Iris pigment epithelial cell (primary cell): ENCODE results near the gene SEC14L1.

ENCODE experiments used
- DNase-seq: peaks from one replicate; pipeline ENCODE4 v3.0.0-alpha.2; 2011; ENCODE audit warnings: low read depth

SEC14L1 gene

DNA sequence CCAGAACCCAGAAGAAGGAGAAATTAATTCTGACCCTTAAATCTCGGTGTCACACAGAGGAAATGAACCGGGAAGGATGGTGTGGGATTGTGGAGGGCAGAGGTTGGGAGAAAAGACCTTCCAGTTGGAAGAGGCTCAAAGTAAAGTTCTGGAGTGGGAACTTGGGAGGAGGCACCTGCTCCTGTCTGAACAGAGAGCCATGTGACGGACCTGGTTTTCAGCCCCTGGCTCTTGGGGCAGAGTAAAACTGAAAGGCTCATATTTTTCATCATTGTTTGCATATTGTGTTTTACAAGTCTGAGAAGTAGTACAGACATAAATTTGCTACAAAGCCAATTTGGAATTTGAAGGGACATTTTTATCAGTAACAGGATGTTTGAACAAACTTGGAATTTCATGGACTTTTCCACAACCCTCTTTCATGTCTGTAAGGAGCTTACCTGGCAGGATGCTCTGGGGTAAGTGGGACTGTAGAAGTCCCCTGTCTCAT is 24.4 kb upstream of the SEC14L1 start:
- no peak for DNase-seq

DNA sequence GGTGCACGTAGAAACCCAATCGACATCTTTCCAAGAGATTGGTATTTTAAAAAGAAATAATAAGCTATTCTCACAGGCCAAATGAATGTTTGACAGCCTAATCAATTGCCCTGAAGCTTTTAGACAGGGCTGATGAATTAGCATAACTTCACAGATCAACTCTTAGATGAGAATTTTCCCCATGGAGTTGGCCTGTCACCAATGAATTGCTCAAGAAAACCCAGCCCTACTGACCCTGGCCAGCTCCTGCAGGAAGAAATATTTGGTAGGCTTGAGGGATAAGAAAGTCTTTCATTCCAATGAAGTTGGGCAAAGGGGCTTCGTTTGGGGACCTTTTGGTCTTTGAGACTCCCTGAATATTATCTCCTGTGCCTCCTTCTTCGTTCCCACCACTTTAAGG is 23.4 kb upstream of the SEC14L1 start:
- DNase-seq, result peak; percentile 63

DNA sequence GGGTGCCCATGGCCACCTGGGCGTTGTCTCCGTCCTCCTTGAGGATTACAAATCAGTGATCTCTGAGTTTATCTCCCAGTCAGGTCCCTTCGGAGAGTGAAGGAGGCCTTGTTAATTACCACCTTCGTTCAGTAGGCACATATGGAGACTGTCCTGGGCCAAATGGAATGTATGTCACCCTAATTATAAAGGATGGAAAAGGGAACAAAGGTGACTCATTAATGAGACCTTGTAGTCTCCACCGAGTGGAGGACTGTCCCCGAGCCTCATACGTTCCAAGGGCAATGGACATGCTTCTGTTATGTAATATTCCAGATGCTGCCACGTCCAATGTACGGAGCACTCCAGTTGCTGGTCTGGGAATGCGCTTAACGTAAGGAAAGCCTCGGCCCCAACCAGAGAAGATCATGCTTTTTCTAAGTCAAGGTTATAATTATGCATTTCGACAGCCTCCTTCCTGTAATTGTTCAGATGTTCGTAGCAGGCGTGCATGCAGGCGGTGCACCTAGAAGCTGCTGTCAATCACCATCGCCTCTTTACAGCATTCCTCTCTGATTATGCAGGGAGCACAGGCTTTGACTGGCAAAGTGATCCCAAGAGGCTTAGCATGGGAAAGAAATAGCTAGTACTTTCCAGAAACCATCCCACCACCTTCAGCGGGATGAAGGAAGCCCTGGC is 22.4 kb upstream of the SEC14L1 start:
- DNase-seq, result no peak

DNA sequence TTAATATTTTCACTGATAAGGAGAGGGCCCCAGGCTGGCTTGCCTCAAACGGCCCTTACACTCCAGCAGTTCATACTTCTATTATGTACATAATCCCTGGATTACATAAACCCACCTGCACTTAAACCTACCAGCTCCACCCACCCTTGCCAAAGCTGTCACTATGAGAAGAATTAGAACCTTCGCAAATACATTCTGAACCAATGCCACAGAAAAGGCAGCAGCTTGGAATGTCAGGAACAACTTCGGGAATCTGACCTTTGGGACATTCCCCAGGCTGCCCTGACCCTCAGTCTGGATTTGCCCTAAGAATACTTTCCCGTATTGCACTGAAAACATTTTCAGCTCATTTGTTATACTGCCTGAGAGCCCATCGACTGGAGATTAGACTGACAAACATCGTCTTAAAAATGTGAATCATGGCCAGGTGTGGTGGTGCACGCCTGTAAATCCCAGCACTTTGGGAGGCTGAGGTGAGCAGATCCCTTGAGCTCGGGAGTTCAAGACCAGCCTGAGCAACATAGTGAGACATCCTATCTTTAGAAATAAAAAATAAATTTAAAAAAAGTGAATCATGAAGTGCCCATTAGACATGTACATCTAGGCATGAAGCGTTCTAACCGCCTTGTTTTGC is 21.0 kb upstream of the SEC14L1 start:
- no peak for DNase-seq

DNA sequence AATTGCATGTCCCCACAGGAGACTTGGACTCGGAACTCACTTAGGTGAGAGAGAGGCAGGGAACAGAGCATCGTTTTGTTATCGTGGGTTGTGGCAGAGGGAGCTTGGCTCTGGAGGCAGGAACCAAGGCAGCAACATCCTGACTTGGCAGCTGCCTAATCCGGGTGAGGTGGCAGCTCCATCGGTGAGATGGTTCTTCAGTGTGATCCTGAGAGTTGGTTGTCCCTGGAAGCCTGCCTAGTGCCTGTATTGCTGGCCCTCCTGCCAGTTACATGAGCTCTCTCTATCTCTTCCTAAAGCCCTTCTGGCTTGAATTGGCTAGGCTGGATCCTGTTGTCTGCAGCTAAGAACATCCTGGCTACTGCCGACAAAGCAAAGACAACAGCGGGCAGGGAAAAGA is 19.9 kb upstream of the SEC14L1 start:
- DNase-seq, result no peak

DNA sequence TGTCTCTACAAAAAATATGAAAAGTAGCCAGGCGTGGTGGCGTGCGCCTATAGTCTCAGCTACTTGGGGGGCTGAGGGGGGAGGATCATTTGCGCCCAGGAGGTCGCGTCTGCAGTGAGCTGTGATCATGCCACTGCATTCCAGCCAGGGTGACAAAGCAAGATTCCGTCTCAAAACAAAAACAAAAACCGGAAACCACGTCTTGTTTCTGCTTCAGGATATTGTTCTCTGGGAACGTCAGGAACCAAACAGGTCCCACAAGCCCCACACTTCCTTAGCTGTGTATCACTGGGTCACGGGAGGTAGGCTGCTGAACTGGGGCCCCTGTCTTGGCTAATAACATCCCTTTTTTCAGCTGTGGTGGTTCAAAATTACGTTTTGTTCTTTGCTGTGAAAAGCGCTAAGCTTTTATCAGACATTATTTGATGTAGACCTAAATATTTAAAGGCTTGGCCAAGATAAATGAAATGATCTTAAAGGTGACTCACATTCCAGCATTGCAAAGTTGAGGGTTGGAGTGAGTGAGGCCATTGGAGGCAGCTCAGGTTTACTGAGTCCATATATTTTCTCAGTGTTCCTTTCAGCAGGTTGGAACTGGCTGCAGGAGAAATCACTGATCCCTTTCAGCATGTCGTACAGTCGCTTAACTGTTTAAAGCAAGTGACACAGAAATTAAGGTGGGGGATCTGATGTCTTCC is 16.4 kb upstream of the SEC14L1 start:
- DNase-seq, result peak; percentile 92

DNA sequence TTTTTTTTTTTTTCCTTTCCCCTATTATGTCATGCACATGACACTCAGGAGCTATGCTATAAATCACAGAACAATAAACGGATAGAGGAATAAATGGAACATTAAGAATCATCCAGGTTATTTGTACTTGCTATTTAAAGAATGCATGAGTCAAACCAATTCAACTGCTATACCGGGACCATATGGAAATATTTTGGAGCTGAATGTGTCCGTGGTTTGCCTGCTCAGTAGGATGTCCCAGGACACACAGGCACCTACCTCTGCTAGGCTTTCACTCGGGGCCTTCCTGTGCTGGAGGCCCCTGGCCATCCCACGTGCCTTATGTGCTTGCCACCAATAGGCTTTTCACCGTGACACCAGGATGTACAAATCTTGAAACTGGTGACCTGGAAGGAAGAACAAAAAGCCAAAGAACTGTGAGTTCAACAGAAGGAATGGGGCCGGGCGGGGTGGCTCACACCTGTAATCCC is 15.3 kb upstream of the SEC14L1 start:
- peak; percentile 94 for DNase-seq

DNA sequence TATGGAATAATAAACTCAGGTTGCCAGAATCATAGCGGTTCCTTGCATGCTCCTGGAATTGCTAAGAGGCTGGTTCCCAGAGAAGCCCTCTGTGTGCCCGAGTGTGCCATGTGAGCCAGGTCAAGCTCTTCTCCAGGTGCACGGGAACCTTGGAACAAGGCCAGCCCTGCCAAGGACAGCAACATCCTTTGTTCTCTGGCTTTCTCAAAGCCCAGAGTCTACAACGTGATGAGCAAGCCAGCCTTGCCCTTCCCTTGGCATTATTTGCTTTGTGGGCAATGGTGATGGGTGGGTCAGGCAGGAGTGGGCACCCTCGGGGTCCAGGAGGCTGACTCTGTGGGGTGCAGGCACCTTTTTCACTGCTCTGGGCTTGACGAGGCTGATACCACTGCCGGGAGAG is 14.2 kb upstream of the SEC14L1 start:
- DNase-seq, result no peak

DNA sequence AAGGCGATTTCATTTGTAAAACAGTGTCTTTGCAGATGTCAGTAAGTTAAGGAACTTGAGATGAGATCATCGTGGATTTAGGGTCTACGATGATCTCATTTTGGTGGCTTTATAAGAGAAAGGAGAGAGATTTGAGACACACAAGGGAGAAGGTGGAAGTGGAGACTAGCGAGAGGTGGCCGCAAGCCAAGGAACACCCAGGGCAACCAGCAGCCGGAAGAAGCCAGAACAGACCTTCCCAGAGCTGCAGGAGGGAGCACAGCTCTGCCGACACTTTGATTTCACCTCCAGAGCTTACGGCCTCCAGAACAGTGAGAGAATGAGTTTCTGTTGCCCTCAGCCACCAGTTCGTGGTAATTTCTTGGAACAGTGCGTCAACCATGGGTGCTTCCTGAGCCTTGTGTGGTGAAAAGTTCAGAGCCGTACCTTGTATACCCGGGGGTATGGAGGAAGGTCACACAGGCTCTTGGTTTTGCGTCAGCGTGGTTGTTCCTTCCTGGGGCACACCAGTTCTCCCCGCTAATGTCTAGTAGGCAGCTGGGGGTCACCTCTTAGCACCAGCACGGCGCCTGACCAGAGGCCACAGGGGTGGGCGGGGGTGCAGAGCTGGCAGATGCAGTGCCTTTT is 12.9 kb upstream of the SEC14L1 start:
- DNase-seq, result peak; percentile 88

DNA sequence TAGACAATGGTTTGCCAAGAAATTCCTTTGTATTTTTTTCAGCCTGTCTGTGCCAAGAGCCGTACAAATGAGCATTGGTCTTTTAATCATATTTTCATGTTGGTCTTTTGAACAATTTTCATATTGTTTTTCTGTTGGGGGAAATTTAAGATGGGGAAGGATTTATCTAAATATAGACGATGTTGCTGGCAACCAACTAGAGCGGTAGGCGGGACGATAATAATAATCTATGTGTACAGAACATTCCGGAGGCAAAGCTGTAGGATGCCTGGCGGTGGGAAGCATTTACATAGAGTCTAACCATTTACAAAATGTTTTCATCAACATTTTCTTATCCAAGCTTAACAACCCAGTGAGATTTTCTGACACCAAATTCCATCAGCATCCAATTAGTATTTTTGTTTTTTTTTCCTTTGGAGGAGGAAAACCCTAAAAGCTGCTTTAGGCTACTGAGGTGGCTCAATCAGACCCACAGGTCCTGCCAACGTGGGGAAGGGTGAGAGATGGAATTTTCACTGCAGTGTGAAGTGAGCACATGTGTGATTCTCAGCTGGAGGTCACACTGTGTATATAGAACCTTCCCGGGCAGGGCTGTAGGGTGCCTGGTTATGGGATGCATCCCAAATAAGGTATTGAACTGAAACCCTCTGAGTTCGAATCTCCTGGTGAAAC is 11.7 kb upstream of the SEC14L1 start:
- DNase-seq, result peak; percentile 66

DNA sequence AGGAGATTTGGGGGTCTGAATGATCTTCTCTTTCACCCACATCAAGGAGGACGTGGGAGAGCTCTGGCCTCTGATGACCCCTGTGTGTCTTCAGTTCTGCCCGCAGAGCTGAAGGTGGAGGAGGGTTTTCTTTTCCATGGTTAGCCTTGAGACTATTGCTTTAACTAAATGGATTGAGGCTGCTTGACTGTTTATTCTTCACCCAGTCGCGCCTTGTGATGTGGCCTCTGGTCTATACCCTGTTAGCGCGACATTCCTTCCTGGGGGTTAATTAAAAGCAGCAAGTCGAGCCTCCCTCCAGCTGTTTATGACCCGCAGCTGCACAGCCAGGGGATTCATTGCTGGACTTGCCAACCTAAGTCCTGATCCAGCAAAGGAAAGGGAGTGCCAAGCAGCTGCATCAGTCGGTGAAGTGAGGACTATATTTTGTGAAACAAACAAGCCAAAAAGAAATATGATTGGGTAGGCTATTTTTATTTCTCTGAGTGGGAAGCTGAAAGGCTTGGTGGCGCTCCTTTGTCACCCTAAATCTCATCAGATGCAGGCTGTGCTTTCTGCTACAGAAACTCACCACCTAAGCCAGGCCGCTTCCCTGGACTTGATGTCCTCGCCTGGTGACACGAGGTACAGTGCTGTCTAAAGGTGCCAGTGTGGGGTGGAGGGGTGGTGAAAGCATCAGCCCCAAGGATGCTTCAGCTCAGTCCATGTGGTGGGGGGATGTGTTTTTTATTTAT is 11.0 kb upstream of the SEC14L1 start:
- DNase-seq, result peak; percentile 55

DNA sequence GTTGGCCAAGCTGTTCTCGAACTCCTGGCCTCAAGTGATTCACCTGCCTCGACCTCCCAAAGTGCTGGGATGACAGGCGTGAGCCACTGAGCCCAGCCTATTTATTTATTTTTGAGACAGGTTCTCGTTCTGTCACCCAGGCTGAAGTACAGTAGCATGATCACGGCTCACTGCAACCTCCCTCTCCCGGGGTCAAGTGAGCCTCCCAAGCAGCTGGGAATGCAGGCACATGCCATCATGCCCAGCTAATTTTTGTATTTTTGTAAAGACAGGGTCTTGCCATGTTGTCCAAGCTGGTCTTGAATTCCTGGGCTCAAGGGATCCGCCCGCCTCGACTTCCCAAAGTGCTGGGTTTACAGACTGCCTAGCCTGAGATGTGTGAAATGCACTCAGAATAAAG is 10.2 kb upstream of the SEC14L1 start:
- no peak for DNase-seq

DNA sequence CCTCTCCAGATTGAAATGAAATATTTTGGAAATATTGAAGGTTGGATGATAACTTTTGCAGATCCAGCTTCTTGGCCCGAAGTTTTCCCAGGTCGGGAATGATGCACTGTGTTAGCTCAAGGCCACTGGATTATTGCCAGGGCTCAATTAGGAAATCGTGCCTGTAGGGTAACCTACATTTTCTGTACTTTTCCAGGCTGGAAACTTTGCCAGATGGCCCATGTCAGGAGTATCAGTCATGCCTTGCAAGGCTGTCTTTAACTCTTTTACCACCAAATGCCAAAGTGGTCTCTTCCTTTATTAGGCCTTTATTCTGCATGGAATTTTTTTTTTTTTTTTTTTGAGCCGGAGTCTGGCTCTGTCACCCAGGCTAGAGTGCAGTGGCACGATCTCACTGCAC is 8.9 kb upstream of the SEC14L1 start:
- DNase-seq, result peak; percentile 64

DNA sequence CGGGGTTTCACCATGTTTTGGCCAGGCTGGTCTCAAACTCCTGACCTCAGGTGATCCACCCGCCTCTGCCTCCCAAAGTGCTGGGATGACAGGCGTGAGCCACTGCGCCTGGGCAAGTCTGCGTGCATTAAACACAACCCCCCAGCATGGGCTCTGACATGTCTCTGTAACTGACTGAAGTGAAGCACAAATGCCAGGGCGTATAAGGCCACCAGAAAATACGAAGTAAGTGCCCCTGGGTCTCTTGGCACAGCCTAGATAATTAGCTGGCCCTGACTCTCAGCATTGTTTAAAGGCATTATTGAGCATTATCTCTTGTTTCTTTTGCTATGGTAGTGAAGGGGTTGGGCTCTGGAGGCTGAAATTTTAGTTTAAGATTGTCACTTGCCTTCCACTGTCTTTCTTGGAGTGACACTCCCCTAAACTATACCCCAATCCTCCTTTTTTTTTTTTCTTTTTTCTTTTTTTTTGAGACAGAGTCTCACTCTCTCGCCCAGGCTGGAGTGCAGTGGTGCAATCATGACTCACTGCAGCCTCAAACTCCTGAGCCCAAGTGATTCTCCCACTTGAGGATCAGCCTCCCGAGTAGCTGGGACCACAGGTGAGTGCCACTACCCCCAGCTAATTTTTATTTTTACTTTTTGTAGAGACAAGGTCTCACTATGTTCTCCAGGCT is 8.2 kb upstream of the SEC14L1 start:
- peak; percentile 36 for DNase-seq

DNA sequence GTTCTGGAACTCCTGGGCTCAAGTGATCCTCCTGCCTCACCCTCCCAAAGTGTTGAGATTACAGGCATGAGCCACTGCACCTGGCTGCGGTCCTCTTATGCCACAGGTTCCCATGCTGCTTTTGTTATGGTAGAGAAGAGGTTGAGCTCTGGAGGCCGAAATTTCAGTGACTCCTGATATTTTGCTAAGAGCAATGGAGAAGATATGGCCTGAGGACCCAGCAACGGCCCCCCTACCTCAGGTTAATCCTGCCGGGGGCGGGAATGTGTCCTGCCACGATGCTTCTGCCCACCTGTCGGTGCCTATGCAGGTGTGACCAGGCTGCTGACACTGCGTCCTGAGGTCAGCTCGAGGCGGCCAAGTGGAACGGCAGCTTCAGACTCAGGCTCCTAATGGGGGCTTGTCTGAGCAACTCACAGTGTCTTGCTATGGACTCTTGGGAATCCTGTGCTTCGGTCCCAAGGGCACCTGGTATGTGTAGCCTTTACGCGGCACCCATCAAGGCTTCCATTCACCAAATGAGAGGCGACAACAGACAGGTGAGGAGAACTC is 7.6 kb upstream of the SEC14L1 start:
- DNase-seq, result no peak

DNA sequence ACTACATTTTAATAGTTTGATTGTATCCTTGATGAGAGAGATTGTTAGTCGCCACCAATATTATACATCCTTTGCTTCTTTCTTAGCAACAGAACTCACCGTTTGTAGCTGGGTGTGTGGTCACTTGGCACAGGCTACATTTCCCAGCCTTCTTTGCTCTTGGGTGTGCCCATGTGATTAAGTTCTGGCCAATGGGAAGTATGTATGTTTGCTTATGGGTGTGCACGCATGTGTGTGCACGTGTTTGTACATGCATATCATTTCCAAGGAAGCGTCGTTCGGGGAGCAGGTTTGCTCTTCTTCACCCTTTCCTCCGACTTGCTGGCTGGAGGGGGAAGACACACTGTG is 4.4 kb upstream of the SEC14L1 start:
- no peak for DNase-seq

DNA sequence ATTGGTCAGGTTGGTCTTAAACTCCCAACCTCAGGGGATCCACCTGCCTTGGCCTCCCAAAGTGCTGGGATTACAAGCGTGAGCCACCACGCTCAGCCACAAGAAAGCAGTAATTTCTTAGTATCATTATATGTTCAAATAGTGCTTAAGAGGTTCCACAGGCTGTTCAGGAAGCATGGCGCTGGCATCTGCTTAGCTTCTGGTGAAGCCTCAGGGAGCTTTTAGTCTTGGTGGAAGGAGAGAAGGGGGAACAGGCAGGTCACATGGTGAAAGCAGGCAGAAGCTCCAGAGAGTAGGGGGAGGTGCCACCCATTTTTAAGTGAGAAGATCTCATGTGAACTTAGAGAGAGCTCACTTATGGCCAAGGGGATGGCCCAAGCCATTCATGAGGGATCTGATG is 3.7 kb upstream of the SEC14L1 start:
- DNase-seq, result no peak

DNA sequence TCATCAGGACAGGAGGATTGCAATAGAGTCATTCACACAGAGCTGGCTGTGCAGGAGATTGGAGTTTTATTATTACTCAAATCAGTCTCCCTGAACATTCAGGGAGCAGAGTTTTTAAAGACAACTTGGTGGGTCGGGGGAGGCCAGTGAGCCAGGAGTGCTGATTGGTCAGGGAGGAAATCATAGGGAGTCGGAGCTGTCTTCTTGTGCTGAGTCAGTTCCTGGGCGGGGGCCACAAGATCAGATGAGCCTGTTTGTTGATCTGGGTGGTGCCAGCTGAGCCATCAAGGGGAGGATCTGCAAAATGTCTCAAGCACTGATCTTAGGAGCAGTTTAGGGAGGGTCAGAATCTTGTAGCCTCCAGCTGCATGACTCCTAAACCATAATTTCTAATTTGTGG is 2.9 kb upstream of the SEC14L1 start:
- peak; percentile 86 for DNase-seq

DNA sequence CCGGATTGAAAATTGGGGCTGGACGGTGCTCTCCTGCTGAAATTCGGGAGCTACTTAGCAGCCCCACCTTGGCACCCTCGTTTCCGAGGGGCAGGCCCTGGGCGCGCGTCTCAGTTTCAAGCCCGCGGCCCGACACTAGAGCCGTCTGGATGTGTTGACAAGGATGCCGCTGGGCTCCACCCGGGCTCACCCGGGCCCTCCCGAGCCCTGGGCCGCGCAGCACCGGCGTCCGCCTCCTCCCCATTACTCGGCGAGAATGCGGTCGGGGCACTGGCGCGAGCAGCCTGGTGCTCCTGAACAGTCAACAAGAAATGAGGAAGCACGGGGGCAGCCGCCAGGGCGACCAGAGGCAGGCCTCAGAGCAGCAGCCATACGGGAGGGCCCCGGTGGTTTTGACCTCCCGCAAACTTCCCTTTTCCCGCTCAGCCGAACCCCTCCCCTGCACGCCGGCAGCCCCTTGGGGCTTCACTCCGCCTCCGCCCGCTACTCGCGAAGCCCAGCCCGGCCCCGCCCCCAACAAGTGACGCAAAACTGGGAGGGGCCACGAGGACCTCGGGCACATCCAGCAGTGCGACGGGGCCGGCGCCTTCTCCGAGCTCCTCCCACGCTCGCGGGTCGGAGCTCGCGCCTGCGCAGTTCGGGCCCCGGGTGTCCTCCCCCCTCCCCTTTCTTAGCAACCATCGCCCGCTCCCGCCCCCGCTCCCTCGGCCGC is 447 bp upstream of the SEC14L1 start:
- DNase-seq, result peak; percentile 97

DNA sequence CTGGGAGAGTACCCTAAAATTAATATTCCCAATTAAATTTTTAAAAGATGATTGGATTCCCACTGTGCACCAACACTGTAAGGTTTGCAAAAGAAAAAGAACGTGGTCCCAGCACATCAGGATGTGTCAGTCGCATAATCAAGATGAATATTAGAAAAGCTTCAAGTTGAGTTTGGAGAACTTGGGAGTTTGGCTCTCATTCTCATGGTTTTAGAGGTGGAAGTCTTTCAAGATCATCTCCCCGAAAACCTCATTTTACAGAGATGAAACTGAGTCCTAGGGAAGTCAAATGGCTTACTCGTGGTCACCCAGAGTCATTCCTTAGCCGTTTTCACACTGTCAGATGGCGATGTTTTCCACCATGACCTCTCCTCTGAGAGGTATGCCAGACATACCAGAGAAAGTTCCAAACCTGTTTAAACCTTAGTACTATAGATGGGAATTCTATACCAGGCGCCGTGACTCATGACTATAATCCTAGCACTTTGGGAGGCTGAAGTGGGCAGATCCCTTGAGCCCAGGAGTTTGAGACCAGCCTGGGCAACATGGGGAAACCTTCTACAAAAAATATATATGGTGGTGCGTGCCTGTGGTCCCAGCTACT is 1.2 kb downstream of the SEC14L1 start:
- no peak for DNase-seq
